Measurements from ENCODE around the gene LIX1L.
A peak's percentile ranks its signal among the peaks of the same experiment; 100 is the strongest.

Gene LIX1L

GRCh38 chr1:145985129-145985501, 27.3 kb upstream of the LIX1L start:
- no peak for DNase-seq

- DNase-seq = no peak
Measured at GRCh38 chr1:145983960-145984830, 26.4 kb upstream of the LIX1L start.

- DNase-seq = no peak
Measured at GRCh38 chr1:145983206-145983675, 25.4 kb upstream of the LIX1L start.

GRCh38 chr1:145982010-145982723, 24.4 kb upstream of the LIX1L start:
- DNase-seq = no peak

GRCh38 chr1:145980457-145980994, 22.7 kb upstream of the LIX1L start:
- DNase-seq = no peak

DNA sequence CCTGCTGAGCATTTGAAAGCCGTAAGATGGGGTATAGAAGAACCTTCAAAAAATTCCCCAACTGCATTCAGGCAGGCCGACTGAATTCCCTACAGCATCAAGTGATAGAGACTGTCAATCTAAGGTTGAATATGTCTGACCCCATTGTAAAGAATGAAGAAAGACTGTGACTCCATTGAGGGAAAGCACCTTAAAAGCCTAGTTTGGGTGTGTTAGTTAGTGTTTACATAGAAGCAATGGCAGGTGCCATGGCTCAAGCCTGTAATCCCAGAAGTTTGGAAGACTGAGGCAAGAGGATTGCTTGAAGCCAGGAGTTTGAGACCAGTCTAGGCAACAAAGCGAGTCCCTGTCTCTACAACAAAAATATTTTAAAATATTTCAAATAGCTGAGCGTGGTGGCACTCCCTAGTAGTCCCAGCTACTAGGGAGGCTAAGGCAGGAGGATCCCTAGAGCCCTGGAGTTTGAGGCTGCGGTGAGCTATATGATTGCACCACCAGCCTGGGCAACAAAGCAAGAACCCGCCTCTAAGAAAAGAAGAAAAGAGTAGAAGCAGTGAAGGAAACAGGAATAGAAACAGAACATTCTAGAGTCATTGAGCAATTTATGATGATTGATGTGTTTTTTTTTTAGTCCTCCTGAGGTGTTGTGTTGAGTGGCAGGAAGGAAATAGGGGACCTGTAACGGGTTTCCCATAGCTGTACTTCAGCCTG, 22.1 kb upstream of the LIX1L start:
- DNase-seq = no peak

GRCh38 chr1:145978854-145979745, 21.3 kb upstream of the LIX1L start:
- peak; percentile 81 for DNase-seq

DNA sequence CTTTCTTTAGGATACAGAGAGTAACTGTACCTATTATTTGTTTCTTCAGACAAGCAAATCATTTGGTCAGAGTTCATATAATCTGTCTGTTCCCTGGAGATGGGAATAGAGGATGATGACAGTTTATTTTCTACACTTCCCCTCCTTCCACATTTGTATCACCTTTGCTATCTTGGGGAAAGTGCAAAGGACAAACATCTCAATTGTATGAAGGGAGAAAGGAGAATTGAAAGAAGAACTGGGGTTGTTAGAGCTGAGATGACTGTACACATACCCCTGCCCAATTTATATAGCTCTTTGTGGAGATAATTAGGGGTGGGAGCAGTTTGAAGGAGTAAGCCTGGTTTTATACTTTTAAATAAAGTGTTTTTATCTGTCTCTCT, 20.6 kb upstream of the LIX1L start:
- no peak for DNase-seq

DNA sequence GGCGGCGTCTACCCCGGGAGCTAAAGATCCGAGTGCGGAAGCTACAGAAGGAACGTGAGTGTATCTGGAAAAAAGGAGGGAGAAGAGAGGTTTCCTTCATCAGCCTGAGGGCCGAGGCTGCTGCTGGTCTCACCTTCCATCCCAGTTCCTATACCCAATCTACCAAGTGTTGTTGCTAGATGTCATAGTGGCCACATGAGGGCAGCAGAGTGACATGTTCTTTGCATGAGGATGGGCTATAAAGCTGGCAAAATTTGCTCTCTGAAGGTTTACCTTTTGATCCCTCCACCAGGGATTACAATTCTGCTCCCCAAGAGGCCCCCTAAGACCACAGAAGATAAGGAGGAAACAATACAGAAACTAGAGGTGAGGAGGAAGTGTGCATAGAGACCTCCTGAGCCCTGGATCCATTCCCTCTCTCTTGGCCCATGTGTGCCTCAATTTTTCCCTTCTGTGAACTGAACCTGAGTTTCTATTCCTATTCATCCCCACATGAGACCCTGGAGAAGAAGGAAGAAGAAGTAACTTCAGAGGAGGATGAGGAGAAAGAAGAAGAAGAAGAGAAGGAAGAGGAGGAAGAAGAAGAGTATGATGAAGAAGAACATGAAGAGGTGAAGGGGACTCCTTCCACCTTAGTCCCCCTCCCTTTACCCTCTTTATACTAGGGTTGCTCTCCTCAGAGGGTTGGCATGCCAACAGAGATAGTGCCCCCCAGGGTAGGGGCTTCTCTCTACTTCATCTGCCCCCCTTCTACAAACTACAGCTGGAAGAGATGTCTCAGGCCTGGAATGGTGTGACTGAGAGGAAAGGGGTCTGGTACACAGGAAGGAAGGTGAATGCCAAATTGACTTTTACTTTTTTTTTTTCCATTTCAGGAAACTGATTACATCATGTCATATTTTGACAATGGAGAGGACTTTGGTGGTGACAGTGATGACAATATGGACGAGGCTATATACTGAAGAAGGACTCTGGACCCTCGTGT, 20.0 kb upstream of the LIX1L start:
- DNase-seq = no peak

- no peak for DNase-seq
Measured at GRCh38 chr1:145977016-145977415, 19.2 kb upstream of the LIX1L start.

GRCh38 chr1:145975216-145975615, 17.4 kb upstream of the LIX1L start:
- DNase-seq = no peak

- no peak for DNase-seq
Measured at GRCh38 chr1:145974721-145975120, 16.9 kb upstream of the LIX1L start.

DNA sequence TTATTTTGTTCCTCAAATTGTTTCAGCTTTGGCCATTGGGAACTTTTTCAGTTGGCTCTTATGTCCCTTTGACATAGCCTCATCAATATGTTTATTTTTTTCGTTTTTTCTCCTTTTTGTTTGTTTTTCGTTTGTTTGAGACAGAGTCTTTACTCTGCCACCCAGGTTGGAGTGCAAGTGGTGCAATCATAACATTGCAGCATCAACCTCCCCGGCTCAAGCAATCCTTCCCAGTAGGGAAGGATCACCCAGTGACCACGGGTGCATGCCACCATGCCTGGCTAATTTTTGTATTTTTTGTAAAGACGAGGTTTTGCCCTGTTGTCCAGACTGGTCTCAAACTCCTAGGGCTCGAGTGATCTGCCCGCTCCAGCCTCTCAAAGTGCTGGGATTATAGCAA, 14.8 kb upstream of the LIX1L start:
- DNase-seq = no peak

GRCh38 chr1:145967288-145967687, 9.5 kb upstream of the LIX1L start:
- no peak for DNase-seq

- no peak for DNase-seq
Measured at GRCh38 chr1:145965119-145965744, 7.4 kb upstream of the LIX1L start.

DNA sequence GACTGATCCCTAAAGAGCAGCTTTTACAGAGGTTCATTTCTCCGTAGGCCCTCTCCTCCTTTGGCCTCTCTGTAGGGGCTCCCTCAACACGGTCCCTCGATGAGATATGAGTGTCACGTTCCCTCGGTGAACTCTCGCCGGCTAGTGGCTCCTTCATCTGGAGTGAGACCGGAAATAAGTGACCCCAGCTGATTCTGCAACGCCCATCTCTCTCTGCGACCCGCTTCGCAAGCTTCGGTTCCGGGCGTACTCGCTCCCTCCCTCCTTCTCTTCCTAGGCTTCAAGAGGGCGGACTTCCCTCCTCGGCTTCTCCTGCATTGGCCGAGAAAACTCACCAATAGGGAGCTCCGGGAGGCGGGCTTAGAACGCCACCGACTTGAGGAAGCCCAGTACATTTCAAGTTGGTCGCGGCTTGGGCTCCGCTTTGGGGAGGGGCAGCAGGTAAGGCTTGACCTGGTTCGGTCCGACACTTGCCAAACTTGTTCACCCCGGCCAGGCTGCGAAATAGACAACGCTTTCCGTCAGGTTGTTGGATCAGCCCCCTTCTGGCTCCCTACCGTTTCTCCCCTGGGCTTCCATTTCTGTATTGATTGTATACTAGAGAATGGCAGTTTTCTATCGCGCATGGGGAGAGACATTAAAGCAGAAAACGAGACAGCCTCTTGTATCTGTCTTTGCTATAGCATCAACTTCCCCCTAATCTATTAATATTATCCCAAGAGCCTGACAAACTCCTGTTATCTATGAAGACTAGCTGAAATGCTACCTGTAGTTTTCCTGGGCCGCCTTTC, 6.7 kb upstream of the LIX1L start, which contains the start of the genes ANKRD34A and POLR3GL:
Gene ANKRD34A (minus strand): TSS at position 248 of the 791 bp plus-strand sequence. CDS start 2,816 bp downstream, outside the sequence.
Gene POLR3GL (plus strand): TSS at position 363 of the 791 bp plus-strand sequence. CDS start 10,176 bp downstream, outside the sequence.
- DNase-seq = peak; percentile 63

DNA sequence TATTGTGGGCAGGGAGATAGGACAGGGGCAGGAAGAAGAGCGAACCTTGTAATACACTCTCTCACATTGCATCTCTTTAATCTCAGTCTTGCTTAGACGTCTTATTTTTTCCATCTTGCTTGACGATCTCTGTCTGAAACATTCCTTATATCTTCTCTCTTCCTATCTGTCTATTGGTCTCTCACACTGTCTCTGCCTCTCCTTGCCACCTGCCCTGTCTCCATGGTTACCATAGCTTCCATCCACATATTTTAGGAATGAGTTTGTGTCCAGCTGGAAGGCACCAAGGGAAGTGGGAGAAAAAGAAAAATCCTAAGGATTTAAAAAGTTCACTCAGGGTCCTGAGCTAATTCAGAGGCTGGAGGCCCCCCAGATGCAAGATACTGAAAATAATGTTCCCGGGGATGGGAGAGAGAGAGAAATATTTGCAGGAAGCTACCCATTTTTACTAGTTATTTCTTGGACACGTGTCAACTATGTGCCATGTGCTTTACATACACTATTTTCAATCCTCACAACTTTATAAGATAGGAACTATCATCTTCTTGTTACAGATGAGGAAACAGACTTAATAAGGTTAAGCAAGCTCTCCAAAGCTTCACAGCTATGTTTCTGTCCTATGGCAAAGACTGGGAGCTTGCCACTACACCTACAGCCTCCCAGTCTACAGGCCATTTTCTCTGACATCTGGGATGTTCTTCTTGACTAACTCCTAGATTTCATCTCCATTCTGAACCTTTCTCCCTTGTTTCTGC, 5.6 kb upstream of the LIX1L start:
- no peak for DNase-seq

Measured in NCI-H1417 treated with DMSO at 0.1 percent for 48 hours (cell line).